Activated T-helper 2 cell treated with anti-CD3 and anti-CD28 coated beads, Interferon-gamma antibody, Interleukin-2, Interleukin-4, amounts not matched to agents 10 μg/mL and 5 μg/mL and 100 μg/mL, durations not matched to agents 14 hours and 24 hours and 36 hours (primary cell): ENCODE data around the gene WNK3. TPM values are rescaled to one million over a fixed set of nuclear protein-coding genes. Genes with fewer than 3 reads are reported as not detected.

ENCODE experiments used
- DNase-seq: peaks from one replicate; pipeline ENCODE4 v3.0.0; 2021; ENCODE audit warnings: low spot score
- H3K27ac Mint-ChIP-seq: one replicate; pipeline ENCODE4 v1.8.0; 2021; ENCODE audit warnings: mixed read lengths
- H3K27me3 Mint-ChIP-seq: one replicate; pipeline ENCODE4 v1.8.0; 2021; ENCODE audit warnings: low read depth, mixed read lengths
- H3K36me3 Mint-ChIP-seq: one replicate; pipeline ENCODE4 v1.8.0; 2021; ENCODE audit warnings: low read depth, mixed read lengths
- H3K4me1 Mint-ChIP-seq: one replicate; pipeline ENCODE4 v1.8.0; 2021; ENCODE audit warnings: low read depth, mixed read lengths
- H3K4me3 Mint-ChIP-seq: one replicate; pipeline ENCODE4 v1.8.0; 2021; ENCODE audit warnings: low read depth, mild to moderate bottlenecking, moderate library complexity, mixed read lengths
- H3K9me3 Mint-ChIP-seq: one replicate; pipeline ENCODE4 v1.8.0; 2021; ENCODE audit warnings: mixed read lengths
- intact Hi-C: fragments of 100-400 bp; cut with micrococcal nuclease; formaldehyde crosslinking; loops from one replicate; pipeline ENCODE4 v1.15.1; 2023
- total RNA-seq: library from RNA; stranded (reverse); gene quantifications from 2 replicates; pipeline ENCODE4 v1.2.3, GENCODE V29; 2022

WNK3 gene
- total RNA-seq, 1 donor from 2014 or later: 0.05 TPM

- Mint-ChIP-seq H3K36me3 (no peaks in the 10 kb centered on the region), H3K4me3 (no peak overlapping the region), H3K4me1 (no peaks in the 10 kb centered on the region), H3K27ac (no peak overlapping the region), H3K27me3 (no peaks in the 10 kb centered on the region), H3K9me3 (no peaks in the 10 kb centered on the region)
- no peak for DNase-seq
- intact Hi-C loops: no loop called here
Measured at GRCh38 chrX:54294306-54294705, 63.5 kb downstream of the WNK3 start.

GRCh38 chrX:54292755-54293154, 65.1 kb downstream of the WNK3 start:
- H3K4me1 Mint-ChIP-seq: no peaks in the 10 kb centered on the region

GRCh38 chrX:54291758-54292157, 66.1 kb downstream of the WNK3 start:
- intact Hi-C loops: no loop called here
- Mint-ChIP-seq H3K27ac (no peak overlapping the region), H3K36me3 (no peaks in the 10 kb centered on the region), H3K9me3 (no peaks in the 10 kb centered on the region), H3K27me3 (no peaks in the 10 kb centered on the region), H3K4me3 (no peak overlapping the region), H3K4me1 (no peaks in the 10 kb centered on the region)
- DNase-seq: no peak

More at GRCh38 chrX:54292755-54293154, 65.1 kb downstream of the WNK3 start:
- Mint-ChIP-seq H3K4me3 (no peak overlapping the region), H3K9me3 (no peaks in the 10 kb centered on the region), H3K27ac (no peak overlapping the region), H3K36me3 (no peaks in the 10 kb centered on the region), H3K27me3 (no peaks in the 10 kb centered on the region)
- intact Hi-C loops: no loop called here
- no peak for DNase-seq

GRCh38 chrX:54288968-54289367, 68.9 kb downstream of the WNK3 start:
- Mint-ChIP-seq H3K9me3 (no peaks in the 10 kb centered on the region), H3K27ac (no peak overlapping the region), H3K4me1 (no peaks in the 10 kb centered on the region), H3K27me3 (no peaks in the 10 kb centered on the region), H3K36me3 (no peaks in the 10 kb centered on the region), H3K4me3 (no peak overlapping the region)
- intact Hi-C loops: no loop called here
- DNase-seq: no peak

- Mint-ChIP-seq H3K4me1 (no peaks in the 10 kb centered on the region), H3K36me3 (no peaks in the 10 kb centered on the region), H3K27ac (no peak overlapping the region), H3K4me3 (no peak overlapping the region), H3K9me3 (no peaks in the 10 kb centered on the region), H3K27me3 (no peaks in the 10 kb centered on the region)
- DNase-seq: no peak
- intact Hi-C loops: no loop called here
Measured at GRCh38 chrX:54288277-54288676, 69.6 kb downstream of the WNK3 start.

- no peak overlapping the region for H3K4me3 Mint-ChIP-seq
- H3K4me1 Mint-ChIP-seq: no peaks in the 10 kb centered on the region
- H3K27me3 Mint-ChIP-seq: no peaks in the 10 kb centered on the region
- no peaks in the 10 kb centered on the region for H3K36me3 Mint-ChIP-seq
- no peak overlapping the region for H3K27ac Mint-ChIP-seq
- H3K9me3 Mint-ChIP-seq: no peaks in the 10 kb centered on the region
- intact Hi-C loops: no loop called here
- DNase-seq: no peak
Measured at GRCh38 chrX:54281676-54282075, 76.2 kb downstream of the WNK3 start.

GRCh38 chrX:54280466-54280865, 77.4 kb downstream of the WNK3 start:
- Mint-ChIP-seq H3K27ac (no peak overlapping the region), H3K36me3 (no peaks in the 10 kb centered on the region), H3K4me3 (no peak overlapping the region), H3K27me3 (no peaks in the 10 kb centered on the region), H3K4me1 (no peaks in the 10 kb centered on the region), H3K9me3 (no peaks in the 10 kb centered on the region)
- DNase-seq: no peak
- intact Hi-C loops: no loop called here

GRCh38 chrX:54271664-54272063, 86.2 kb downstream of the WNK3 start:
- H3K27me3 Mint-ChIP-seq: no peaks in the 10 kb centered on the region
- no peak for DNase-seq
- no peaks in the 10 kb centered on the region for H3K9me3 Mint-ChIP-seq
- H3K4me3 Mint-ChIP-seq: no peak overlapping the region
- intact Hi-C loops: no loop called here
- no peaks in the 10 kb centered on the region for H3K36me3 Mint-ChIP-seq
- H3K4me1 Mint-ChIP-seq: no peaks in the 10 kb centered on the region
- no peak overlapping the region for H3K27ac Mint-ChIP-seq

GRCh38 chrX:54248309-54248708, 109.5 kb downstream of the WNK3 start:
- no peak for DNase-seq
- no peaks in the 10 kb centered on the region for H3K9me3 Mint-ChIP-seq
- no peaks in the 10 kb centered on the region for H3K4me1 Mint-ChIP-seq
- H3K4me3 Mint-ChIP-seq: no peak overlapping the region
- intact Hi-C loops: no loop called here
- H3K36me3 Mint-ChIP-seq: no peaks in the 10 kb centered on the region
- H3K27ac Mint-ChIP-seq: no peak overlapping the region
- peaks cover 3% of the 10 kb centered on the region for H3K27me3 Mint-ChIP-seq

- Mint-ChIP-seq H3K27me3 (peaks cover 3% of the 10 kb centered on the region), H3K4me3 (no peak overlapping the region), H3K9me3 (no peaks in the 10 kb centered on the region), H3K4me1 (no peaks in the 10 kb centered on the region), H3K27ac (no peak overlapping the region), H3K36me3 (no peaks in the 10 kb centered on the region)
- no peak for DNase-seq
- intact Hi-C loops: no loop called here
Measured at GRCh38 chrX:54246866-54247265, 111.0 kb downstream of the WNK3 start.

GRCh38 chrX:54238588-54238987, 119.3 kb downstream of the WNK3 start:
- Mint-ChIP-seq H3K36me3 (no peaks in the 10 kb centered on the region), H3K4me3 (no peak overlapping the region), H3K9me3 (no peaks in the 10 kb centered on the region), H3K27ac (no peak overlapping the region), H3K4me1 (no peaks in the 10 kb centered on the region), H3K27me3 (no peaks in the 10 kb centered on the region)
- no peak for DNase-seq
- intact Hi-C loops: no loop called here

- H3K9me3 Mint-ChIP-seq: no peaks in the 10 kb centered on the region
- no peak overlapping the region for H3K4me3 Mint-ChIP-seq
- no peaks in the 10 kb centered on the region for H3K36me3 Mint-ChIP-seq
- no peak for DNase-seq
- H3K27ac Mint-ChIP-seq: no peak overlapping the region
- no peaks in the 10 kb centered on the region for H3K4me1 Mint-ChIP-seq
- no peaks in the 10 kb centered on the region for H3K27me3 Mint-ChIP-seq
- intact Hi-C loops: no loop called here
Measured at GRCh38 chrX:54237014-54237413, 120.8 kb downstream of the WNK3 start.

- Mint-ChIP-seq H3K4me3 (no peak overlapping the region), H3K27ac (no peak overlapping the region), H3K27me3 (no peaks in the 10 kb centered on the region), H3K9me3 (no peaks in the 10 kb centered on the region), H3K4me1 (no peaks in the 10 kb centered on the region), H3K36me3 (no peaks in the 10 kb centered on the region)
- intact Hi-C loops: no loop called here
- DNase-seq: no peak
Measured at GRCh38 chrX:54230435-54231148, 127.3 kb downstream of the WNK3 start.

- Mint-ChIP-seq H3K27me3 (no peaks in the 10 kb centered on the region), H3K27ac (no peak overlapping the region), H3K4me3 (no peak overlapping the region), H3K9me3 (no peaks in the 10 kb centered on the region), H3K36me3 (no peaks in the 10 kb centered on the region), H3K4me1 (no peaks in the 10 kb centered on the region)
- no peak for DNase-seq
- intact Hi-C loops: no loop called here
Measured at GRCh38 chrX:54223581-54223980, 134.3 kb downstream of the WNK3 start.
